Putamen (tissue), 1 donor: ENCODE results near the gene DELE1.
A peak's percentile ranks its signal among the peaks of the same experiment; 100 is the strongest.

ENCODE experiments used
- DNase-seq: peaks from one replicate; pipeline ENCODE4 v3.0.0-alpha.2; 2016; ENCODE audit warnings: low spot score

The DELE1 gene

GRCh38 chr5:141958113-141958512 lies 34.4 kb downstream of the DELE1 start, which contains the start of gene PCDH12:
PCDH12 (minus strand) TSS chr5:141958202; CDS start chr5:141957851, 351 bp downstream.
- no peak for DNase-seq

DNA sequence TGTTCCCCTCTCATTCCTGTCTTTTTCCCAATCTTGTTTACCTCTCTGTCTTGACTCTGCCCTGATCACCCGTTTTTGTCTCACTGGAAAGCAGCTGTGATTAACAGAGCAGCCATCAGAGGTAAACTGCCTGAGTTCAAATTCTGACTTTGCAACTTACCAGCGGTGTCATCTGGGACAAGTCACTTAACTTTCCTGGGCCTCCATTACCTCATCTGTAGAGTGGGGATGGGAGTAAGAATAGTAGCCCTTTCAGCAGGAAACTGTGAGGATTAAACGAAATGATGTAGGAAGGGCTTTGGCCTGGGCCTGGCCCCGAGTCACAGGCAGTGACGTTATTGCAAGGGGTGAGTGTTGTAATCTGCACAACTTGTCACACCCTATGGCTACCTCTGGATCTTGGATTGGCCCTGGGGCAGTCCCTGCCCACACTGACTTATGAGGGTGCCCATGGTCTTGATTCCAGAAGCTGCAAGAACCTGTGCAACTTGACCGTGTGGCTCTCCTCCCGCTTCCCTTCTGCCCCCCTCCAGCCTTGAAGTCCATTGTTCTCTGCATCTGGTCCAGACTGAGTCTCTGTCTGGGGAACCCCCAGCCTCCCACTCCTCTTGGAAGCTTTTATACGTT lies 35.0 kb downstream of the DELE1 start:
- no peak for DNase-seq

DNA sequence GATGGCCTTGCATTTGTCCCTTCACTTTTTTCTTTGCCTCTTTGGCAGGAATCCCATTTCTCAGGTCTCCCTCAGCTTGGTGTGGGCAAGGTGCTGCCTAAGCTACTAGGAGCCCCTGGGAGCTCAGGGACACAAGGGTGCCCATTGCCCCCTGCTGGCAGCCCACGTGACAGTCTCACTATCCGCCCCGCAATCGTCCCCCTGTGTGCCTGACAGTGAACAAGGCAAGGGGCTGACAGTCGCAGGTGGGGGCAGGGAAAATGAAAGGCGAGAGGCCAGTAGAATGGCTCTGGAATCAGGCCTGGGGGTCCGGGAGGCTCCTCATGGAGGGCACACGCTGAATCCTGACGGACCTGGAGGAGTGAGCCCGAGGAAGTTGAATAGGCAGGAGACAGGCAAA lies 36.3 kb downstream of the DELE1 start:
- no peak for DNase-seq

DNA sequence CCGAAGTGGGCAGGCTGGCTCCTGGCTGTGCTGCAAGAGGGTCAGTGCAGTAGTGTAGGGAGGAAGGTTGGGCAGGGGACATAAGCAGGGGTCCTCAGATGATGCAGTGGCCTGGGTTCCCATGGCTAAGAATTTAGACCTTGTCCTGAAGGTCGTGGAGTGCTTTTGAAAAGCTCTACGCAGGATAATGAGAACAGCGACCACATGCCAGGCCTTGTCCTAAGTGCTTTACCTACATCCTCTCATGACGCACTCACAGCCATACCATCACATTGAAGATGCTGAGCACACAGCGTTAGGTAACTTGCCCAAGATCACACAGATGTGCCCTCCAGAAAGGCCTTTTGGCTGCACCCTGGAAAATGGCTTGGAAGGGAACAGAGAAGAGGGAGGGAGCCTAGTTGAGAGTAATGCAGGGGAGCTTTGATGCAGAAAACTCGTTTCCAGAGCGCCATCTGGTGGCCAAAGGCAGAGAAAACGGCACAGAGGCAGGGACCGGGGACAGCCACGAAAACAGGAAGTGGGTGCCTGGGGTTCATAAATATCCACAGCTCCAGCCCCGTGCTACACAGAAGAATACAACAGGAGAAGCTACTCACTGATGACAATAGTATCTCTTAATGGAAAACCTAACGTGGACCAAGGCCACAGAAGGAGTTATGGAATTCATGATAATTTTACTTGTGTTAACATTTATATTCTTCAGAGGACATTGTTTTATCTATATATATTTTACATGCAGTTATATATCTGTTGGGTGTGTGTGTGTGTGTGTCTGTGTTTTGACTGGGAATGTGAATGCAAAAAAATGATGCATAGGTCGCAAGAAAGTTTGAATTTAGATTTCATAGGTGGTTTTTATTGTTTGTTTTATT lies 37.0 kb downstream of the DELE1 start:
- DNase-seq = peak; percentile 88

DNA sequence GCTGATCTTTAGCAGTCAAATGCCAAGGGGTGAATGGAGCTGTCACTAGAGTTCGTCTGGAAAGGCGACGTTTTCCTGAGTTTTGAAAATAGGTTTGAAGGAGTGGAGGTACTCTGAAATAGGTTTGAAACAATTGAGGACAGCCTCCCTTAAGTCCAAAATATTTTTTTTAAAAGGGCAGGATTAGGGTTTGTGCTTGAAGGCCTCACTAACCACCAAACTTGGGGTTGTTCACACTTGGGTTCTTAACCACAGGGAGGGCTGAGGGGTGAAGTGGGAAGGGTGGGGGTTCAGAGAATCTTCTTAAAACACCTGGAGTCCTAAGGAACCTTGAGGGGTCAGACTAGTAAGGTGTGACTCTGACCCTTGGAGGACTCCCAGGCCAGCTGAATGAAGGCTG lies 37.8 kb downstream of the DELE1 start:
- no peak for DNase-seq

GRCh38 chr5:141963701-141964100 lies 40.0 kb downstream of the DELE1 start:
- DNase-seq = no peak

DNA sequence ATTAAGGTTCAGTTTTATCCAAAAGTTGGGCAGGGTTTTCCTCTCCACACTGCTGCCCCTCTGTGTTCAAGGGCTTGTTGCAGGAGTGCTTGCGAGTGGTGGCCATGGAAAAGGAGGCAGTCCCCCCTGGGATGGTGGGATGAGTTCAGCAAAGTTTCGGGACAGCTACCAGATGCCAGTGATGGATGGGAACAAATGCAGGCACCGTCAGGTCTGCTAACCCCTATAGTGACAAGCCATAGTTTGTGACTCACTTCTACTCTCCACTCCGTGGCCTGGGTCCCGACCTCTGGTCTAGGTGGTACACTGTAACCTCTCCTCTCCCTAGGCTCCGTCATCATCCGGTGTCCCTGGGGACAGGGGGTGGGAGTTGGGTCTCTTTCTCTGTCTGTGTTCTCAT lies 41.4 kb downstream of the DELE1 start:
- DNase-seq = no peak

- DNase-seq = no peak
These were observed 42.7 kb downstream of the DELE1 start for GRCh38 chr5:141966275-141966962.

GRCh38 chr5:141966963-141967333 lies 43.3 kb downstream of the DELE1 start:
- no peak for DNase-seq

DNA sequence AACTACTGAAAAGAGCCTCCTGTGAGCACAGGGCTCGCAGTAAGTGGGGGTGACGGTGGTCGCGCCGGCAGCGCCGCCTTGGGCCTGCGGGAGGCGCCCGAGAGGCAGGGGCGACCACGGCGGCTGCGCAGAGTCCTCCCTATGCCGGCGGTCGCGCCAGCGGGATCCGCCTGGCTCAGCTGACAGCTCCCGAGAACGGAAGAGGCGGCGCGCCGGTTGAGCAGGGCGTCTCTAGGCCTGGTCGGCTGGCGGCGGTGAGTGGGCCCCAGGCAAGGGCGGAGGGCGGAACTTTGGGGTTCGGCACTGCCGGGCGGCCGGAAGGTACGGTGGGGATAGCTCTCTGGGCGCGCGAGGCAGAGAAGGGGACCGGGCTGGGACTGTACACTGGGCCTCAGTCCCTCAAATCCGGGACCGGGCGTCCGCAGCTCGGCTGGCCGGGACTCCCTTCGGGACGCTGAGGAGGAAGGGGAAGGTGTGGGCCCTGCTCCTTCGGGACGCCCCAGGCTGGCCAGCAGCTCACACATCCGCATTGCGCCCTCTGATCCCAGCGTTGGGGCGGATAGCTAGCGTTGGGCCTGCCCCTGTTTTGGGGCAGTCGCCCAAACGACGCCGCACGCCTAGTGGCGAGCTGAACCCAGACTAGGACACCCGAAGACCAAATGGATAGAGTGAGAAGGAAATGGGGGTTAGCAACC lies 45.4 kb downstream of the DELE1 start, which contains the start of gene RNF14:
Gene RNF14 (plus strand): TSS at position 192 of the 695 bp plus-strand sequence. CDS start 4,484 bp downstream, outside the sequence.
- DNase-seq = peak; percentile 91

DNA sequence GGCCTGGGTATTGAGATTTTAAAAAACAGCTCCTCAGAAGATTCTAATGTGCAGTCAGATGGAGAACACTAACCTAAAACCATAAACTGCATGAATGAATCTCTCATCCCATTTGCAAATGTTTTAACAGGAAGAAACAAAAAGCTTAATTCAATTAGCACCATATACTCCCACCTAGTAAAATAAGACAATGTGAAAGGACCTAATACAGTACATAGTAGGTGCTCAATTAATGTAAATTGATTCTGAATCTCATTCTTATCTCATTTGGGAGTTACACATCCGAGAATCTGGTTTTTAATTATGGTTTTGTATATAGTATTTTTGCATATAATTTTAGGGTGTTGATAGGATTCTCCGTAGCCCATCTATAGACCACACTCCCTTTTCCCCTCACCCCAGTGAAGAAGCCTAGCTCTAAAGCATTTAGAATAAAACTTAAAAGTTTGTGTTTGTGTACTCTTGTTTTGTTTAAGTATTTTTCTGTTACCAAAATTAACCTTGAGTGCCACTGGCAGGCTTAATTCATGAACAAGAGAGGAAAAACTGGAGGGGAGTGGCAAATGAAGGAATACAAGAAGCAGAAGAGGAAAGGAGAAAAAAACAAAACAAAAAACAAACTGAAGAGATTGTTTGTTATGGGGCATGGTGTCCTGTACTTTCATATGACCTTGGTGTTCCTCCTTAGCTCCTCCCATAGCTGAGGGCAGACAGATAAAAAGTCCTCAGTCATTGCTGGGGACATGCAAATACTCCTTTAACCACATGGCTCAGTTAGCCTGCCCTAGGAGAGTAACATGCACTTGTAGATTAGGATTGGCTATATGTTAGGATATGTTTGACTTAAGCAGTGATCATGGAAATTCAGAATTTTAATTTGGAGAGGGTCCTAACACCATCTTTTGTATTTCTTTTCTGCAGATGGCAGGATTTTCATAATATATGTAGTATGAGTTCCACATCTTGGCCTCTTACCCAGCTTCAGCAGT lies 46.4 kb downstream of the DELE1 start:
- DNase-seq = no peak

DNA sequence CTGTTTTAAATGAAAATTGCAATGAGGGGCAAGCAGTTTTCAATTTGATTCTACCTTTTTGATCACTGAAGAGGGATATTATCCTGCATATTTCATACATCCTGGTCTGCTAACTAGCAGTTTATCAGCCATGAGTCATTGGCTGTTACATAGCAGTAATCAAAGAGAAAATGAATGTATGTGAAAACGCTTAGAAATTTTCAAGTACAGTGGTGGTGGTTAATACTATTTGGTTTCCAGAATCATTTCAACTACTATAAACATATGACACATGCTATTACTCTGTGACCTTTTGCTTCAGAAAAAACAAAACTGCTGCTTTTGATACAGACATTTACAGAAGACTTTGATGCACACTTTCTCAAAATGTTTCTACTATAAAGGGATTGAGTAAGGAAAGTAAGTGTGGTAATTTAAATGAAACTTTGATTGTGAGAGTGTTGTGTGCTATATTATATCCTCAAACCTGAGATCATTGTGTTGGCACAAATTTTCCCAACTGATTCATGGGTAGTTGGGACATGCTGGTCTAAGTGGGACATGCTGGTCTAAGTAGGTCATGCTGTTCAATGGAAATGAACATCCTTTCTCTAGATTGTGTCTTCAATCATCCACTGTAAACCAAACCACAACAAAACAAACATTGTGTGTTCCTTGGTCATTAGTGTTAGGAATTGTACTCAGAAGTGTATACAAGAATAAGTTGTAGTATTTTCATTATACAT lies 50.4 kb downstream of the DELE1 start:
- no peak for DNase-seq

- no peak for DNase-seq
These were observed 52.5 kb downstream of the DELE1 start for GRCh38 chr5:141976176-141976575.

DNA sequence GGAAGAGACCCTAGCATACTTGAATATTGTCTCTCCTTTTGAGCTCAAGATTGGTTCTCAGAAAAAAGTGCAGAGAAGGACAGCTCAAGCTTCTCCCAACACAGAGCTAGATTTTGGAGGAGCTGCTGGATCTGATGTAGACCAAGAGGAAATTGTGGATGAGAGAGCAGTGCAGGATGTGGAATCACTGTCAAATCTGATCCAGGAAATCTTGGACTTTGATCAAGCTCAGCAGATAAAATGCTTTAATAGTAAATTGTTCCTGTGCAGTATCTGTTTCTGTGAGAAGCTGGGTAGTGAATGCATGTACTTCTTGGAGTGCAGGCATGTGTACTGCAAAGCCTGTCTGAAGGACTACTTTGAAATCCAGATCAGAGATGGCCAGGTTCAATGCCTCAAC lies 54.7 kb downstream of the DELE1 start:
- DNase-seq = no peak

- DNase-seq = no peak
These were observed 59.0 kb downstream of the DELE1 start for GRCh38 chr5:141982626-141983025.

DNA sequence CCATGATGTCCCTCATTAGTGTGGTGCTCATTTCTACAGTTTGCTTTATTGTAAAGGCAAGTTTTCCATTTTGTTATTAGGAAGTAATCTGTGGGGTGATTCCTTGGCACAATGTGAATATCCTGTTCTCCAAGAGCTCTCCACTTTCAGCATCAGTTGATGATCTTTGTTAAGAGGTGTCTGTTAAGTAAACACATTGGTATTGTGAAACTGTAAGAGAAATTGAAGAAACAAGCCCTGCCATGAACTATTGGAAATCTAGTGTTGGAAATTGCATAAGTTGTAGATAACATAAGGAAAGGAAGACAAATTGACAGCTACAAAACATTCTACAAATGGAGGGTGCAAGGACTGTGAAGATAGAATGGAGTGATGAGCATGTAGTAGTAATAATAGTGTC lies 62.4 kb downstream of the DELE1 start:
- DNase-seq = no peak

DNA sequence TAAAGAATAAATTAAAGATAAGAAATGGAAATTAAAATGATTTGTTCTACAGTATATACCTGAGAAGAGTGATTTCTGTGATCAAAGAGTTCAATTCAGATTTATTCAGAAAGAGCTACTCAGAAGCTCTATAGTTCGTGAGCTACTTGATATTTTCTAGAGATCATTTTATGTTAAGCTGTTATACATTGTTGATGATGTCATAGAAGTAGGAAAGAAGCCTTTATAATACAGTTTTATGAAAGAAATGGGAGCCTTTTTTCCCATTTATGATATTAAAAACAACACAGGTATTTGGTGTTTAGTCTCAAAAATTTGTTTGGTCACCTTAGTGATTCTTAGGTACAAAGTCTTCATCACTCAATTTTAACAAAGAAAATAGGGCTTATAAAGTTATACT lies 66.0 kb downstream of the DELE1 start:
- no peak for DNase-seq
